Activated CD8-positive, alpha-beta memory T cell treated with anti-CD3 and anti-CD28 coated beads, Interleukin-2, amount 50 U/mL, for 24 hours (primary cell): ENCODE results near the gene UFM1.
"Not testable (repeated sequence)": the region's sequence is repeated elsewhere in the genome, so short reads cannot be mapped to it uniquely, and the experiment has no call there.

Experiments used
- DNase-seq: peaks from one replicate; pipeline ENCODE4 v3.0.0-alpha.2; 2020; ENCODE audit errors: extremely low read depth

UFM1 gene

GRCh38 chr13:38365661-38366060, 16.0 kb downstream of the UFM1 start:
- no peak for DNase-seq

- no peak for DNase-seq
These were observed 17.4 kb downstream of the UFM1 start for GRCh38 chr13:38366954-38367645.

DNA sequence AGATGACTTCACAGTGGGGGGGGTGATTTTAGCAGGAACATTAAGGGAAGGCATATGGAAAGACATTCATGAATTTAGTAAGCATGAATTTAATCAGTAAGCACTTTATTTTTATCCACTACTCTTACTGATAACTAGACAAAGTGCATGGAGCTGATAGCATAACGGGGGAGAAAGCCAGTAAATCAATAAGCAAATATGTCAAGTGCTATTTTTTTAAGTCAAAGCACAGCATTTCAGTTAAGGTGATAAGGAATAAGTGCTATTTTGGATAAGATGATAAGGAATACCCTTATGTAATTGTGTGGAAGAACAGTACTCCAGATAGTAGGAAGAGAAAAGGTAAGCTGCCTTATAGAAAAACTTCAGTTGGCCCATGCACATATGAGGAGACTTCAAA, 19.4 kb downstream of the UFM1 start:
- DNase-seq, result no peak

DNA sequence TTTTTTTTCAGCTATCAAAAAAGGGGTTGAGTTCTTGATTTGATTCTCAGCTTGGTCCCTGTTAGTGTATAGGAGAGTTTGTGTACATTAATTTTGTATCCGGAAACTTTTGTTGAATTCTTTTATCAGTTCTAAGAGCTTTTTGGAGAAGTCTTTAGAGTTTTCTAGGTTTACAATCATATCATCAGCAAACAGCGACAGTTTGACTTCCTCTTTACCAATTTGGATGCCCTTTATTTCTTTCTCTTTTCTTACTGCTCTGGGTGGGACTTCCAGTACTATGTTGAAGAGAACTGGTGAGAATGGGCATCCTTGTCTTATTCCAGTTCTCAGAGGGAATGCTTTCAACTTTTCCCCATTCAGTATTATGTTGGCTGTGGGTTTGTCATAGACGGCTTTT, 20.4 kb downstream of the UFM1 start:
- DNase-seq, result not testable (repeated sequence)

DNA sequence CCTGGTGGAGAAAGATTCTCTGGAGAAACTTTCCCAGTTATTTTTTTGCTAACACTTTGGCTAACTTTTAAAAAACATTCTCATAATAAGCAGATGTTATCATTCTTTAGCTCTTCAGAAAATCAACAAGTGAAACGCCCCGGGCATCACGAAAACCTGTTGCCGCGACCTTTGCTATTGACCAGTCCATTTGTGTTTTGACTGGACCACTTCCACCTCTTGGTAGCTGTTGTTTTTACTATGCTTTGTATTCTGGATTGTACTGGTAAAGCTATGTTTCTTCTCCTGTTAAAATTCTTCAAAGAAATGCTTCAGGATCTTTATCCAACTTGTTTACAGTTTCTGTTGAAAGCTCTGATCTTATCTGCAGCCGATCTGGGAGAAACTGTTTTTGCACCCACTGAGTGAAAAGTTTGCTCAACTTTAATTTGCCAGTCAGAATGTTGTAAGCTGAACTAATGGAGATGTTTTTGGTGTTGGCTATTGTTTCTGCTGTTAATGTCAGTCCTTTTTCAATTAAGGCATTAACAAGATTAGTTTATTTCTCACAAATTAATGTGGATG, 23.3 kb downstream of the UFM1 start:
- no peak for DNase-seq

- DNase-seq, result no peak
These were observed 26.9 kb downstream of the UFM1 start for GRCh38 chr13:38376546-38376945.

DNA sequence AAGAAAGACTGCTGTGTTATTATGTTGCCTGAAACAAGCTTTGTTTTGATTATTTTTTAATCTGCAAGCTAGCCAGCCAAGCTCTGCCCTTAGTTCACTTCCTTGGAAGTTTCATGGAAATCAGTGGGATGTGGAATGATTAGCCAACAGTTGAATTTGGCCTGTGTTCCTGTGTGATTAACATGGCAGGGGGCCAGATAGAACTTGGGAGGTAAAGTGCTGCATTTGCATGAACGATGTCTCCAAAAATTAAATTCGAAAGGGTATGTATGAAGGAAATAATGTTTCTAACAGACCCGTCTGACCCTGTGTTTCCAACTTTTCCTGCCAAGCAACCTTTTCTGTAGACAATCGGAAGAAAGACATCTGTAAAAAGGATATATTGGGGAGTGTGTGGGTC, 32.2 kb downstream of the UFM1 start:
- DNase-seq, result no peak

- DNase-seq, result no peak
These were observed 33.3 kb downstream of the UFM1 start for GRCh38 chr13:38382946-38383345.

DNA sequence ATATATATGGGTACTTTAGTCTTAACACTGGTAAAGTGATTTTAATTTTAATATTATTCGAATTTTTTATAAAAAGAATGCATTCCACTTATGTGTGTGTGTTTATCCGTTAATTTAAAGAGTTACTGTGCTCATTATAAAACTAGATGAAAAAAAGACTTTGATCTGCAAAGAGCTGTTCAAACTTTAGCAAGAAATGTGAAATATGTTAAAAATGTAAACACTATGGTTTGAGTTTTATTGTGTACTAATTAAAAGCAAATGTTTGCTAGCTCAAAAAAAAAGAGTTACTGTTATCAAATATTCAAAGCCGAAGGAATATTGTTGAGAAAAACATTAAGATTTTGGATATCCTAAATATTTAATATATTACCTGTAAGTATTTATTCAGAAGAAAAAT, 34.5 kb downstream of the UFM1 start:
- DNase-seq, result no peak

DNA sequence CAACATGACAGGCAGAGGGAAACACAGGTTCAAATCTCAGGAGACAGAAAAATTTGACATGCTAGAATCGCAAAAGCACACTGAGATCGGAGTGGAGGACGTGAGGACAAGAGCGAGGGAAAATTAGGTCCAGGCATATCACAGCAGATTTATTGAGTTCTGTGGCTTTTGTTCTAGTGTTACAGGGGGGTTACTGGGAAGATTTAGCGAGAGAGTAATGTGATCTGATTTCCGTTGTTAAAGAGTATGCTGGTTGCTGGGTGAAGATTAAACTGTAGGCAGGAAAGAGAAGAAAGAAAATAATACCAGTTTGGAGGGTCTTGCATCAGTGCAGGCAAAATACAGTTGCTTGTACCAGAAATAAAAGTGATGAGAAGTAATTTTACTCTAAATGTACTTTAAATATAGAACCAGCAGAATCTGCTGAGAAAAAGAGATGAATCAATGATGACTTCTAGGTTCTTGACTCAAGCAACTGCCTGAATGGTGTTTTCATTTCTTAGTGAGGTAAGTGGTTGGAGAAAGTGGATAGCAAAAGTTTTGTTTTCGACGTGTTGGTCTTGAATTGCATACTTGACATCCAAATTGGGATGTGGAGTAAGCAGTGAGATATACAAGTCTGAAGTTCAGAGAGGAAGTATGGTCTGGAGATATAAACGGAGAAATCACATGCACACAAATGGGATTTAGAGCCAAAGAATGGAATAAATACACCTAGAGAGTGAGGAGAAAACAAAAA, 35.7 kb downstream of the UFM1 start:
- no peak for DNase-seq

- DNase-seq, result no peak
These were observed 36.8 kb downstream of the UFM1 start for GRCh38 chr13:38386421-38386820.

DNA sequence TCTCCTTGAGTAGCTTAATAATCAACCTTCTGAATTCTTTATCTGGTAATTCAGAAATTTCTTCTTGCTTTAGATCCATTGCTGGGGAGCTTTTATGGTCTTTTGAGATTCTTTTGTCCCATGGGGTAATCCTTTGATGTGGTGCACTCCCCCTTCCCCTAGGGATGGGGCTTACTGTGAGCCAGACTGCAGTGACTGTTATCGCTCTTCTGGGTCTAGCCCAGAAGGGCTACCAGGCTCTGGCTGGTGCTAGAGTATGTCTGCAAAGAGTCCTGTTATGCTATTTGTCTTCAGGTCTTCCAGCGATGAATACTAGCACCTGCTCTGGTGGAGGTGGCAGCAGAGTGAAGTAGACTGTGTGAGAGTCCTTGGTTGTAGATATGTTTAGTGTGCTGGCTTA, 41.7 kb downstream of the UFM1 start:
- DNase-seq, result no peak

- no peak for DNase-seq
These were observed 45.3 kb downstream of the UFM1 start for GRCh38 chr13:38394777-38395496.

DNA sequence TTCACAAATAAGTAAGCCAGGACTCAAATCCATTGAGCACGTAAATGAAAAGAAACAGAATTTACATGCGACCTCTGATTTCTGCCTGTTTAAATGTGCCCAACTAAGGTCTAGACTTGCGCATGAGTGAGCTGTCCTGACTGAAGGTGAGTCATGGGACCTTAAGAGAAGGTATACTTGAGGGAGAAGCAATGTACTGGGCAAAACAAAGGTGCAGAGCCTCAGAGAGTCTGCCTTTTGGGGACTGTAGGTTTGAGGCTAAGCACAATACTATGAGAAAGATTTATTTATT, 45.8 kb downstream of the UFM1 start:
- DNase-seq, result no peak

- DNase-seq, result no peak
These were observed 49.3 kb downstream of the UFM1 start for GRCh38 chr13:38398711-38399493.

- no peak for DNase-seq
These were observed 49.9 kb downstream of the UFM1 start for GRCh38 chr13:38399535-38399934.

GRCh38 chr13:38401276-38401675, 51.6 kb downstream of the UFM1 start:
- no peak for DNase-seq

- no peak for DNase-seq
These were observed 55.6 kb downstream of the UFM1 start for GRCh38 chr13:38405216-38405615.

- DNase-seq, result no peak
These were observed 60.1 kb downstream of the UFM1 start for GRCh38 chr13:38409771-38410170.

DNA sequence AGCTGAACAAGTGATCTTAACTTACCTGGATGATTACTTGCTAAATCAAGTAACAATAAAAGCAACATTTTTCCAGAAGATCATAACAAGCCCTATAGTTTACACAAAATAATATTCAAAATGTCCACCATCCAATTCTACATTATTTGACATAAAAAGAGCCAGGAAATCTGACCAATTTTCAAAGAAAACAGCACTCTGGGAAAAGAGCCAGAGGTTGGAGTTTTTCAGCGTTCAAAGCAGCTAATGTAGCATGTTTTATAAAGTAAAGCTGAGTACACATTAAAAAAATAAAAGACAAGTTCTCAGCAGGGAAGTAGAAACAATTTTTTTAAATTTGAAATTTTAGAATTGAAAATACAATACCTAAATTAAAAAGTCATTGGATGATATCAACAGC, 62.6 kb downstream of the UFM1 start:
- no peak for DNase-seq
